Hepatocyte (in vitro differentiated cells): ENCODE data around the gene CCDC192. TPM values are rescaled to one million over a fixed set of nuclear protein-coding genes. Genes with fewer than 3 reads are reported as not detected.

Experiments used
- DNase-seq: peaks from one replicate; pipeline ENCODE4 v3.0.0-alpha.2; 2016; ENCODE audit warnings: low spot score
- H2AFZ ChIP-seq: fragments of 200-600 bp; sonication (generic); 2 replicates; pipeline ENCODE4 v1.6.0; 2016; ENCODE audit warnings: antibody characterized with exemption, mild to moderate bottlenecking
- H3K27ac ChIP-seq: fragments of 200-600 bp; sonication (generic); 2 replicates; pipeline ENCODE4 v1.5.1; 2016; ENCODE audit warnings: mild to moderate bottlenecking
- H3K27me3 ChIP-seq: fragments of 200-600 bp; sonication (generic); 2 replicates; pipeline ENCODE4 v1.6.1; 2016
- H3K36me3 ChIP-seq: fragments of 200-600 bp; sonication (generic); replicated peaks from 2 replicates; pipeline ENCODE4 v1.5.1; 2016; ENCODE audit warnings: low read depth; ENCODE audit not compliant: insufficient read depth
- H3K4me1 ChIP-seq: fragments of 200-600 bp; sonication (generic); 2 replicates; pipeline ENCODE4 v1.5.1; 2016; ENCODE audit warnings: mild to moderate bottlenecking, moderate library complexity; ENCODE audit not compliant: insufficient read depth
- H3K4me2 ChIP-seq: fragments of 200-600 bp; sonication (generic); 2 replicates; pipeline ENCODE4 v1.6.0; 2016
- H3K4me3 ChIP-seq: fragments of 200-600 bp; sonication (generic); 2 replicates; pipeline ENCODE4 v1.5.1; 2016; ENCODE audit warnings: mild to moderate bottlenecking
- H3K79me2 ChIP-seq: fragments of 200-600 bp; sonication (generic); 2 replicates; pipeline ENCODE4 v1.6.0; 2017; ENCODE audit warnings: mild to moderate bottlenecking
- H3K9me2 ChIP-seq: fragments of 200-600 bp; sonication (generic); replicated peaks from 2 replicates; pipeline ENCODE4 v1.6.0; 2017; ENCODE audit warnings: mild to moderate bottlenecking; ENCODE audit not compliant: insufficient read depth
- H3K9me3 ChIP-seq: fragments of 200-600 bp; sonication (generic); 2 replicates; pipeline ENCODE4 v1.5.1; 2016; ENCODE audit warnings: low read depth, mild to moderate bottlenecking
- H4K20me1 ChIP-seq: fragments of 200-600 bp; sonication (generic); 2 replicates; pipeline ENCODE4 v1.6.0; 2016; ENCODE audit warnings: mild to moderate bottlenecking; ENCODE audit not compliant: insufficient read depth, poor library complexity, severe bottlenecking
- EZH2 ChIP-seq: fragments of 200-600 bp; sonication (generic); IDR thresholded peaks from 2 replicates; pipeline ENCODE4 v1.6.1; 2016; ENCODE audit warnings: antibody characterized with exemption, mild to moderate bottlenecking, borderline replicate concordance
- EZH2phosphoT487 ChIP-seq: fragments of 200-600 bp; sonication (generic); IDR thresholded peaks from one replicate; pipeline ENCODE4 v1.6.1; 2018; ENCODE audit warnings: antibody characterized with exemption, mild to moderate bottlenecking, low read depth, moderate library complexity; ENCODE audit not compliant: unreplicated experiment, severe bottlenecking
- WGBS: methylation state at CpG from one replicate; pipeline ENCODE4 v1.1.6; 2016; ENCODE audit warnings: low lambda C conversion rate; ENCODE audit errors: missing lambda C conversion rate; 5-methylcytosine and 5-hydroxymethylcytosine counted together
- polyA plus RNA-seq: library from polyadenylated mRNA; unstranded; fragments of >200 nt; fragmentation: Nextera tagmentation; extraction: Ambion mirVana; gene quantifications from 2 replicates; pipeline ENCODE4 v1.2.1, GENCODE V29; 2016
- total RNA-seq: library from RNA; depleted of rRNA; stranded (reverse); fragments of >200 nt; gene quantifications from 2 replicates; pipeline ENCODE4 v1.2.3, GENCODE V29; 2014
- TF ChIP-seq, protein P1 (sequence below): fragments of 200-600 bp; sonication (generic); IDR thresholded peaks from 2 replicates; pipeline ENCODE4 v1.5.1; 2016; ENCODE audit warnings: antibody characterized with exemption, mild to moderate bottlenecking; ENCODE audit not compliant: poor library complexity

CCDC192 gene
- total and polyA plus RNA-seq, 2 experiments from 2014 or later, result 0.39 TPM; not detected in 1

DNA sequence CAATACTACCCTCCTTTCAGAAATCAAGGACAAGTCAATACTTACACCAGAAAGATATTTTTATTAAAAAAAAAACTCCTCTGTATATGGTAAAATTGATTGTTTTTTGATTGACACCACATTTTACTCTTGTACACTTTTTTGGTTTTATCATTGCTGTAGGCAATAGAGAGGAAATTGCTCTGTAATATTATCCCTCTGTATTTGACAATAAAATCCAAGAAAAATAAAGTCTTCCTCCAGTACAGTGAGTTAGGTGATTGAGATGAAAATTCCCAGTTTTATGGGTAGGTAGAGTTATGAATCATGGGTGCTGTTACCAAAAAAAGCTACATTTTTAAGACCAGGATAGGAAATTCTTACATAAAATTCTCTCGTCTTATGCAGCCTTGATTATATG is 22.6 kb upstream of the CCDC192 start:
- no peaks in the 10 kb centered on the region for H3K36me3 ChIP-seq
- no peaks in the 10 kb centered on the region for H4K20me1 ChIP-seq
- no peaks in the 10 kb centered on the region for H3K27me3 ChIP-seq
- no peaks in the 10 kb centered on the region for H3K4me1 ChIP-seq
- no peak overlapping the region for H3K4me2 ChIP-seq
- no peaks in the 10 kb centered on the region for H3K9me2 ChIP-seq
- H3K79me2 ChIP-seq, result no peaks in the 10 kb centered on the region
- no peaks in the 10 kb centered on the region for H3K9me3 ChIP-seq
- H3K4me3 ChIP-seq, result no peak overlapping the region
- no peak overlapping the region for H2AFZ ChIP-seq
- TF ChIP-seq EZH2phosphoT487 (no peak), EZH2 (no peak)
- TF ChIP-seq, protein P1, sequence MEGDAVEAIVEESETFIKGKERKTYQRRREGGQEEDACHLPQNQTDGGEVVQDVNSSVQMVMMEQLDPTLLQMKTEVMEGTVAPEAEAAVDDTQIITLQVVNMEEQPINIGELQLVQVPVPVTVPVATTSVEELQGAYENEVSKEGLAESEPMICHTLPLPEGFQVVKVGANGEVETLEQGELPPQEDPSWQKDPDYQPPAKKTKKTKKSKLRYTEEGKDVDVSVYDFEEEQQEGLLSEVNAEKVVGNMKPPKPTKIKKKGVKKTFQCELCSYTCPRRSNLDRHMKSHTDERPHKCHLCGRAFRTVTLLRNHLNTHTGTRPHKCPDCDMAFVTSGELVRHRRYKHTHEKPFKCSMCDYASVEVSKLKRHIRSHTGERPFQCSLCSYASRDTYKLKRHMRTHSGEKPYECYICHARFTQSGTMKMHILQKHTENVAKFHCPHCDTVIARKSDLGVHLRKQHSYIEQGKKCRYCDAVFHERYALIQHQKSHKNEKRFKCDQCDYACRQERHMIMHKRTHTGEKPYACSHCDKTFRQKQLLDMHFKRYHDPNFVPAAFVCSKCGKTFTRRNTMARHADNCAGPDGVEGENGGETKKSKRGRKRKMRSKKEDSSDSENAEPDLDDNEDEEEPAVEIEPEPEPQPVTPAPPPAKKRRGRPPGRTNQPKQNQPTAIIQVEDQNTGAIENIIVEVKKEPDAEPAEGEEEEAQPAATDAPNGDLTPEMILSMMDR, result no peak
- no peak overlapping the region for H3K27ac ChIP-seq
- WGBS, result 90% methylated on average over 1 of the region's 1 CpG
- DNase-seq, result no peak

DNA sequence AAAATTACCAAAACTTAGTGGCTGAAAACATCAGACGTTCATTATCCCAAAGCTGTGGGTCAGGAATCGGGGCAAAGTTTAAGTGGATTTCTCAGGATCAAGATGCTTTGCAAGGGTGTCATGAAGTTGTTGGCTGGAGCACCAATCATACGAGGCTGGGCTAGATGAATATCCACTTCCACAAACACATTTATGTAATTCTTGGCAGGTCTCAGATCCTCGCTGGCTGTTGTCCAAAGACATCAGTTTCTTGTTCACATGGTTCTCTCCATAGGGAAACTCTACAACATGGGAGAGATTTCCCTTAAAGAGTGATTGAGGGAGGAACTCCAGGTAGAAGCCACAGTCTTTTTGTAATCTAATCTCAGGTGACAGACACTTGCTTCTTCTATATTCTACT is 20.2 kb upstream of the CCDC192 start:
- Histone ChIP-seq H3K9me3 (no peaks in the 10 kb centered on the region), H3K79me2 (no peaks in the 10 kb centered on the region), H3K36me3 (no peaks in the 10 kb centered on the region), H3K4me2 (no peak overlapping the region), H4K20me1 (no peaks in the 10 kb centered on the region), H2AFZ (no peak overlapping the region), H3K4me3 (no peak overlapping the region), H3K4me1 (no peaks in the 10 kb centered on the region), H3K9me2 (no peaks in the 10 kb centered on the region), H3K27me3 (no peaks in the 10 kb centered on the region), H3K27ac (no peak overlapping the region)
- TF ChIP-seq, protein P1, result no peak
- TF ChIP-seq EZH2phosphoT487 (no peak), EZH2 (no peak)
- 84% methylated on average over 4 of the region's 4 CpGs for WGBS
- DNase-seq, result no peak

DNA sequence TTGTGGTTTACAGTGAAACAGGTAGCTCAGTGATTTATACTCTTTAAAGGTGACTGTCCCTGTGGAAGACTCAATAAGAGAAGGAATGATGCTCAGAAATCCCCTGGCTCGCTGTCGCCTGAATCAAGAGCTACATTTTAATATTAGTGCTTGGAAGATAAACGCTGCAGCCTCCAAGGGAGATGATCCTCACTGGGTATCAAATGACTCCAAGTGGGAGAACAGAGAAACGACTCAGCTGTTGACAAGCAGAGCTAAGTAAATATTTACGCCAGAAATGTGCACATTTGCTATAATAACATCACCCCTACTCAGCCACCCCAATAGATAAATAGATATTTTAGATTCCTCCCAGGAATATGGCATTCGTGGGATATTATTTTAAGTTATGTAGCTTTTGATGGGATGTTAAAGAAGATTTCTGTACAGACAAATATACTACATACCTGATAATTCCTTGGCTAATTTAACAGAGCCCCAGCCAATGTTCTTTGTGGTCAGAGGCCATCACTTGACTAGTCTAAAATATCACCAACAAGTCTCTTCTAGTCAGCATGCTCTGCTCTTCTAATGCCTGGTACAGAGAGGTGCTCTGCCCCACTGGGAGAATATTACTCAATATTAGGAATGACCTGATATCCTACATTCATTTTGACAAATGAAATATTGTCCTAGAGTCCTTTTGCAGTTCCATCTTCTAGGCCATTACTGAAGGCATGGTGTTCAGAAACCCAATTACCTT is 18.3 kb upstream of the CCDC192 start:
- H3K27ac ChIP-seq, result no peak overlapping the region
- H3K27me3 ChIP-seq, result no peaks in the 10 kb centered on the region
- H2AFZ ChIP-seq, result no peak overlapping the region
- DNase-seq, result no peak
- WGBS, result 71% methylated on average over 6 of the region's 6 CpGs
- no peak overlapping the region for H3K4me2 ChIP-seq
- H4K20me1 ChIP-seq, result no peaks in the 10 kb centered on the region
- H3K4me3 ChIP-seq, result no peak overlapping the region
- no peak for TF ChIP-seq EZH2phosphoT487
- TF ChIP-seq, protein P1, result no peak
- no peak for TF ChIP-seq EZH2
- H3K36me3 ChIP-seq, result no peaks in the 10 kb centered on the region
- no peaks in the 10 kb centered on the region for H3K79me2 ChIP-seq
- H3K4me1 ChIP-seq, result no peaks in the 10 kb centered on the region
- H3K9me2 ChIP-seq, result no peaks in the 10 kb centered on the region
- no peaks in the 10 kb centered on the region for H3K9me3 ChIP-seq
